Stimulated activated effector memory CD8-positive, alpha-beta T cell treated with anti-CD3 and anti-CD28 coated beads, Interleukin-12 subunit alpha, Interleukin-12 subunit beta, amount 100 ng/mL, for 72 hours (primary cell): ENCODE data around the gene RDH14.

ENCODE experiments used
- ATAC-seq: fragments of 150-1000 bp; cut with Tn5 transposase; 2 replicates; pipeline ENCODE4 v1.10.0; 2021
- DNase-seq, 2 donors: peaks; one replicate each; pipeline ENCODE4 v3.0.0; 2021 to 2022; ENCODE audit warnings: low spot score in 2 of 2
- H3K27ac Mint-ChIP-seq: one replicate; pipeline ENCODE4 v1.8.0; 2022; ENCODE audit warnings: mild to moderate bottlenecking, mixed read lengths
- H3K36me3 Mint-ChIP-seq: one replicate; pipeline ENCODE4 v1.8.0; 2022; ENCODE audit warnings: mild to moderate bottlenecking, mixed read lengths
- H3K4me1 Mint-ChIP-seq: one replicate; pipeline ENCODE4 v1.8.0; 2022; ENCODE audit warnings: mixed read lengths
- H3K4me3 Mint-ChIP-seq: one replicate; pipeline ENCODE4 v1.8.0; 2022; ENCODE audit warnings: mild to moderate bottlenecking, mixed read lengths
- H3K9me3 Mint-ChIP-seq: one replicate; pipeline ENCODE4 v1.8.0; 2022; ENCODE audit warnings: mixed read lengths

The RDH14 gene

GRCh38 chr2:18519914-18520450 is 40.5 kb downstream of the RDH14 start:
- ATAC-seq (no peak), DNase-seq (no peak)
- Mint-ChIP-seq H3K4me3 (no peak overlapping the region), H3K36me3 (no peaks in the 10 kb centered on the region), H3K4me1 (no peaks in the 10 kb centered on the region), H3K9me3 (no peaks in the 10 kb centered on the region), H3K27ac (no peak overlapping the region)

- H3K4me1 Mint-ChIP-seq, result no peaks in the 10 kb centered on the region
- ATAC-seq, result no peak
- no peak for DNase-seq
- H3K27ac Mint-ChIP-seq, result no peak overlapping the region
- no peak overlapping the region for H3K4me3 Mint-ChIP-seq
- H3K36me3 Mint-ChIP-seq, result no peaks in the 10 kb centered on the region
- H3K9me3 Mint-ChIP-seq, result no peaks in the 10 kb centered on the region
Observed at GRCh38 chr2:18518116-18519111, 42.0 kb downstream of the RDH14 start.

GRCh38 chr2:18517386-18517785 is 43.1 kb downstream of the RDH14 start:
- Mint-ChIP-seq H3K36me3 (no peaks in the 10 kb centered on the region), H3K4me3 (no peak overlapping the region), H3K4me1 (no peaks in the 10 kb centered on the region), H3K9me3 (no peaks in the 10 kb centered on the region), H3K27ac (no peak overlapping the region)
- ATAC-seq (no peak), DNase-seq (no peak)

- H3K4me1 Mint-ChIP-seq, result no peaks in the 10 kb centered on the region
- ATAC-seq (no peak), DNase-seq (no peak)
- H3K4me3 Mint-ChIP-seq, result no peak overlapping the region
- no peak overlapping the region for H3K27ac Mint-ChIP-seq
- no peaks in the 10 kb centered on the region for H3K9me3 Mint-ChIP-seq
- H3K36me3 Mint-ChIP-seq, result peaks cover 6% of the 10 kb centered on the region
Observed at GRCh38 chr2:18516112-18516511, 44.3 kb downstream of the RDH14 start.

- H3K27ac Mint-ChIP-seq, result no peak overlapping the region
- no peaks in the 10 kb centered on the region for H3K4me1 Mint-ChIP-seq
- H3K9me3 Mint-ChIP-seq, result no peaks in the 10 kb centered on the region
- peaks cover 6% of the 10 kb centered on the region for H3K36me3 Mint-ChIP-seq
- H3K4me3 Mint-ChIP-seq, result no peak overlapping the region
- ATAC-seq, result peak; percentile 19
- DNase-seq, result no peak
Observed at GRCh38 chr2:18514526-18515461, 45.7 kb downstream of the RDH14 start.

GRCh38 chr2:18510775-18511174 is 49.7 kb downstream of the RDH14 start:
- no peak for DNase-seq

GRCh38 chr2:18506883-18507509 is 53.5 kb downstream of the RDH14 start:
- Mint-ChIP-seq H3K36me3 (peaks cover 5% of the 10 kb centered on the region), H3K4me3 (no peak overlapping the region), H3K27ac (no peak overlapping the region), H3K9me3 (no peaks in the 10 kb centered on the region), H3K4me1 (no peaks in the 10 kb centered on the region)
- no peak for ATAC-seq
- no peak for DNase-seq

More at GRCh38 chr2:18510775-18511174, 49.7 kb downstream of the RDH14 start:
- no peaks in the 10 kb centered on the region for H3K4me1 Mint-ChIP-seq
- H3K27ac Mint-ChIP-seq, result no peak overlapping the region
- ATAC-seq, result no peak
- no peak overlapping the region for H3K4me3 Mint-ChIP-seq
- H3K9me3 Mint-ChIP-seq, result no peaks in the 10 kb centered on the region
- peaks cover 6% of the 10 kb centered on the region for H3K36me3 Mint-ChIP-seq

GRCh38 chr2:18505703-18506341 is 54.6 kb downstream of the RDH14 start:
- H3K4me3 Mint-ChIP-seq, result no peak overlapping the region
- H3K27ac Mint-ChIP-seq, result no peak overlapping the region
- H3K36me3 Mint-ChIP-seq, result no peaks in the 10 kb centered on the region
- H3K4me1 Mint-ChIP-seq, result no peaks in the 10 kb centered on the region
- no peaks in the 10 kb centered on the region for H3K9me3 Mint-ChIP-seq
- ATAC-seq (no peak), DNase-seq (no peak)
